Hepatocyte (in vitro differentiated cells): ENCODE measurements around the gene CCPG1. TPM values are rescaled to one million over a fixed set of nuclear protein-coding genes. Genes with fewer than 3 reads are reported as not detected.

Experiments used
- DNase-seq: peaks from one replicate; pipeline ENCODE4 v3.0.0-alpha.2; 2016; ENCODE audit warnings: low spot score
- H2AFZ ChIP-seq: fragments of 200-600 bp; sonication (generic); 2 replicates; pipeline ENCODE4 v1.6.0; 2016; ENCODE audit warnings: antibody characterized with exemption, mild to moderate bottlenecking
- H3K27ac ChIP-seq: fragments of 200-600 bp; sonication (generic); 2 replicates; pipeline ENCODE4 v1.5.1; 2016; ENCODE audit warnings: mild to moderate bottlenecking
- H3K27me3 ChIP-seq: fragments of 200-600 bp; sonication (generic); 2 replicates; pipeline ENCODE4 v1.6.1; 2016
- H3K36me3 ChIP-seq: fragments of 200-600 bp; sonication (generic); replicated peaks from 2 replicates; pipeline ENCODE4 v1.5.1; 2016; ENCODE audit warnings: low read depth; ENCODE audit not compliant: insufficient read depth
- H3K4me1 ChIP-seq: fragments of 200-600 bp; sonication (generic); 2 replicates; pipeline ENCODE4 v1.5.1; 2016; ENCODE audit warnings: mild to moderate bottlenecking, moderate library complexity; ENCODE audit not compliant: insufficient read depth
- H3K4me2 ChIP-seq: fragments of 200-600 bp; sonication (generic); 2 replicates; pipeline ENCODE4 v1.6.0; 2016
- H3K4me3 ChIP-seq: fragments of 200-600 bp; sonication (generic); 2 replicates; pipeline ENCODE4 v1.5.1; 2016; ENCODE audit warnings: mild to moderate bottlenecking
- H3K79me2 ChIP-seq: fragments of 200-600 bp; sonication (generic); 2 replicates; pipeline ENCODE4 v1.6.0; 2017; ENCODE audit warnings: mild to moderate bottlenecking
- H3K9me2 ChIP-seq: fragments of 200-600 bp; sonication (generic); replicated peaks from 2 replicates; pipeline ENCODE4 v1.6.0; 2017; ENCODE audit warnings: mild to moderate bottlenecking; ENCODE audit not compliant: insufficient read depth
- H3K9me3 ChIP-seq: fragments of 200-600 bp; sonication (generic); 2 replicates; pipeline ENCODE4 v1.5.1; 2016; ENCODE audit warnings: low read depth, mild to moderate bottlenecking
- H4K20me1 ChIP-seq: fragments of 200-600 bp; sonication (generic); 2 replicates; pipeline ENCODE4 v1.6.0; 2016; ENCODE audit warnings: mild to moderate bottlenecking; ENCODE audit not compliant: insufficient read depth, poor library complexity, severe bottlenecking
- EZH2 ChIP-seq: fragments of 200-600 bp; sonication (generic); IDR thresholded peaks from 2 replicates; pipeline ENCODE4 v1.6.1; 2016; ENCODE audit warnings: antibody characterized with exemption, mild to moderate bottlenecking, borderline replicate concordance
- EZH2phosphoT487 ChIP-seq: fragments of 200-600 bp; sonication (generic); IDR thresholded peaks from one replicate; pipeline ENCODE4 v1.6.1; 2018; ENCODE audit warnings: antibody characterized with exemption, mild to moderate bottlenecking, low read depth, moderate library complexity; ENCODE audit not compliant: unreplicated experiment, severe bottlenecking
- WGBS: methylation state at CpG from one replicate; pipeline ENCODE4 v1.1.6; 2016; ENCODE audit warnings: low lambda C conversion rate; ENCODE audit errors: missing lambda C conversion rate; 5-methylcytosine and 5-hydroxymethylcytosine counted together
- polyA plus RNA-seq: library from polyadenylated mRNA; unstranded; fragments of >200 nt; fragmentation: Nextera tagmentation; extraction: Ambion mirVana; gene quantifications from 2 replicates; pipeline ENCODE4 v1.2.1, GENCODE V29; 2016
- total RNA-seq: library from RNA; depleted of rRNA; stranded (reverse); fragments of >200 nt; gene quantifications from 2 replicates; pipeline ENCODE4 v1.2.3, GENCODE V29; 2014
- TF ChIP-seq, protein P1 (sequence below): fragments of 200-600 bp; sonication (generic); IDR thresholded peaks from 2 replicates; pipeline ENCODE4 v1.5.1; 2016; ENCODE audit warnings: antibody characterized with exemption, mild to moderate bottlenecking; ENCODE audit not compliant: poor library complexity

The CCPG1 gene
- total and polyA plus RNA-seq, 2 experiments from 2014 or later: 32.4 to 38.9 TPM

- 87% methylated on average over 1 of the region's 1 CpG for WGBS
Observed at GRCh38 chr15:55320963-55321362, 87.2 kb downstream of the CCPG1 start.

DNA sequence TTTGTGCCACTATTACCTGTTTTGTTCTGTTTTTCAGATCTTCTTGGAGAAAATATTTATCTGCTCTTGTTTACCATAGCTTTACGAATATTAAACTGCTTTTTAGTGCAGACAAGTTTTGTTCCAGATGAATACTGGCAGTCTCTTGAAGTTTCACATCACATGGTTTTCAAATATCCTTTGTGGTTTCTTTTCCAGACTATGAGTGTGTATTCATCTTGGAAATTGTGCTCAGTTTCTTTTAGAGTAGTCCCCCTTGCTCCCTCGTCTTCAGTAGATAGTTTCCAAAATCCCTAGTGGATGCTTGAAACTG, 88.0 kb downstream of the CCPG1 start:
- Histone ChIP-seq H3K79me2 (peaks cover 22% of the 10 kb centered on the region), H2AFZ (peak overlapping the region; percentile 90)
- TF ChIP-seq EZH2 (no peak), EZH2phosphoT487 (no peak)
- TF ChIP-seq, protein P1, sequence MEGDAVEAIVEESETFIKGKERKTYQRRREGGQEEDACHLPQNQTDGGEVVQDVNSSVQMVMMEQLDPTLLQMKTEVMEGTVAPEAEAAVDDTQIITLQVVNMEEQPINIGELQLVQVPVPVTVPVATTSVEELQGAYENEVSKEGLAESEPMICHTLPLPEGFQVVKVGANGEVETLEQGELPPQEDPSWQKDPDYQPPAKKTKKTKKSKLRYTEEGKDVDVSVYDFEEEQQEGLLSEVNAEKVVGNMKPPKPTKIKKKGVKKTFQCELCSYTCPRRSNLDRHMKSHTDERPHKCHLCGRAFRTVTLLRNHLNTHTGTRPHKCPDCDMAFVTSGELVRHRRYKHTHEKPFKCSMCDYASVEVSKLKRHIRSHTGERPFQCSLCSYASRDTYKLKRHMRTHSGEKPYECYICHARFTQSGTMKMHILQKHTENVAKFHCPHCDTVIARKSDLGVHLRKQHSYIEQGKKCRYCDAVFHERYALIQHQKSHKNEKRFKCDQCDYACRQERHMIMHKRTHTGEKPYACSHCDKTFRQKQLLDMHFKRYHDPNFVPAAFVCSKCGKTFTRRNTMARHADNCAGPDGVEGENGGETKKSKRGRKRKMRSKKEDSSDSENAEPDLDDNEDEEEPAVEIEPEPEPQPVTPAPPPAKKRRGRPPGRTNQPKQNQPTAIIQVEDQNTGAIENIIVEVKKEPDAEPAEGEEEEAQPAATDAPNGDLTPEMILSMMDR: no peak

More at GRCh38 chr15:55320963-55321362, 87.2 kb downstream of the CCPG1 start:
- Histone ChIP-seq H3K9me2 (no peaks in the 10 kb centered on the region), H3K36me3 (no peaks in the 10 kb centered on the region), H3K4me2 (no peak overlapping the region), H3K27me3 (no peaks in the 10 kb centered on the region), H3K4me3 (no peak overlapping the region), H3K4me1 (peaks cover 6% of the 10 kb centered on the region), H3K9me3 (no peaks in the 10 kb centered on the region), H3K79me2 (peaks cover 22% of the 10 kb centered on the region), H2AFZ (no peak overlapping the region), H3K27ac (no peak overlapping the region), H4K20me1 (no peaks in the 10 kb centered on the region)
- DNase-seq: no peak
- TF ChIP-seq EZH2: no peak
- no peak for TF ChIP-seq EZH2phosphoT487
- TF ChIP-seq, protein P1: no peak

GRCh38 chr15:55319537-55320237, 88.5 kb downstream of the CCPG1 start:
- H3K9me2 ChIP-seq: no peaks in the 10 kb centered on the region
- H3K27me3 ChIP-seq: no peaks in the 10 kb centered on the region
- H2AFZ ChIP-seq: peak overlapping the region; percentile 90
- H3K79me2 ChIP-seq: peaks cover 22% of the 10 kb centered on the region
- peaks cover 6% of the 10 kb centered on the region for H3K4me1 ChIP-seq
- H3K9me3 ChIP-seq: no peaks in the 10 kb centered on the region
- H4K20me1 ChIP-seq: no peaks in the 10 kb centered on the region
- H3K4me3 ChIP-seq: peak overlapping the region; percentile 63
- TF ChIP-seq, protein P1: no peak
- no peak for TF ChIP-seq EZH2
- no peak for TF ChIP-seq EZH2phosphoT487
- no peaks in the 10 kb centered on the region for H3K36me3 ChIP-seq
- WGBS: 81% methylated on average over 4 of the region's 4 CpGs
- H3K4me2 ChIP-seq: peak overlapping the region; percentile 79
- peak overlapping the region; percentile 91 for H3K27ac ChIP-seq
- no peak for DNase-seq

More for the DNA sequence above, 88.0 kb downstream of the CCPG1 start:
- H3K4me2 ChIP-seq: peak overlapping the region; percentile 79
- peaks cover 6% of the 10 kb centered on the region for H3K4me1 ChIP-seq
- H3K4me3 ChIP-seq: no peak overlapping the region
- no peak for DNase-seq
- H3K27me3 ChIP-seq: no peaks in the 10 kb centered on the region
- H3K27ac ChIP-seq: peak overlapping the region; percentile 1
- no peaks in the 10 kb centered on the region for H3K9me3 ChIP-seq
- WGBS: 88% methylated on average over 2 of the region's 2 CpGs
- no peaks in the 10 kb centered on the region for H3K36me3 ChIP-seq
- no peaks in the 10 kb centered on the region for H4K20me1 ChIP-seq
- H3K9me2 ChIP-seq: no peaks in the 10 kb centered on the region
